GM19455 (cell line): ENCODE results near the gene PTCH1.

Source experiments
- ATAC-seq: cut with Tn5 transposase; IDR thresholded peaks from one replicate; pipeline ENCODE4 v1.9.1; 2021; ENCODE audit not compliant: unreplicated experiment

PTCH1 gene

DNA sequence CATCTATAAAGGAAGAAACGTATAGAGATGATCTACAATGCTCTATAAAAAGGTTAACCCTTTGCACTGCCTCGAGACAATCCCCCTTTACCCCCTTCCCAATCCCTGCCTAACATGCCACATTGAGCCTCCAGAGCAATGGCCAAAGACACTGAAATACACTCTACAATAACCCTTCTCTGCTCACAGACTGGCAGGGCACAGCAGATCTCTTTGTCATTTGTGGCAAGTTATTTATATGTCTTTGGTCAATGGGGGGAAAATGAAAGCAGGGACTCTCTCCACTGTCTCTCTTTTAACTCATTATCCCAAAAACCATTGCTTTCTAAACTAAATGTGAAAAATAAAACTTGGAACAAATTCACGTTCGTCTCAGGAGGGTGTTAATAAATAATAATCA is 51.7 kb downstream of the PTCH1 start:
- no peak for ATAC-seq

GRCh38 chr9:95463148-95464060 is 53.4 kb downstream of the PTCH1 start:
- ATAC-seq: peak; percentile 10

DNA sequence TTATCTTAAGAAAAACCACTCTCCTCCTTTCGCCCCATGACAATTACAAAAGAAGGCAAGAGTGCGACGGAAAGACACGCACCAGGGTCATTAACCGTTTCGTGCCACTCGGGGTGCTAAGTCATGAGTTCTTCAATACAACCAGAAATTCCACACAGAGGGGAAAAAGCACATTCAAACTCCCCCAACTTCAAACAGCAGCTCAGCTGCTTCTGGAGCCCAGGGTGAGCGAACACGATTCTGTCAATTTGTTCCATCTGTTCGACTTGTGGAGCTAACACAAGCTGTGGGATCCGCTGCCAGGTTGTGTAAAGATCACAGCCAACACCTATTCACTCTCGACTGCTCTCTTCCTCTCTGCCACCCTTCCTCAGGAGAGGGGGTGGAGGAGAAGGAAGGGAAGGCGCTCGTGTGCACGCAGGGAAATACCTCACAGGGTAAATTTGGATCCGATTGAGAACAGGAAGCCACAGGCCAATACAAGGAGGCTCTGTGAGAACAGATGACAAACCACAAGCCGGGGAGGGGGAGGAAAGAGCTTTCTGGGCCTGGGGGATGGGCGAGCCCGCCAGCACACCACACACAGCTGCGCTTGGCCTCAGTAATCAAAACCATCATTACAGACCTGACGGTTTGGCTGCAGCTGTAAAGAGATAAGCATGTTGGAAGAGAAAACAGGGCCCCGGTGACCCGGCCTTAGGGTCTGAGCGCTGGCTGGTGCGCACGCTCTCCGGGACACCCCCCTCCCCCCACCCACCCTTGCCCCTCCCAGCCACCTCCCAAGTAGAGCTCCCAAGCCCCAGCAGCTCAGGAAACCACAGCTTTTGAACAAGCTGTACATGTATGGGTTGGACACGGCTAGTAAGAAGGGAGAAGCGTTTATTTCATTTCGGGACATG is 54.3 kb downstream of the PTCH1 start:
- ATAC-seq: peak; percentile 97

- no peak for ATAC-seq
These were observed 55.1 kb downstream of the PTCH1 start for GRCh38 chr9:95461448-95462248.

GRCh38 chr9:95460518-95461164 is 56.1 kb downstream of the PTCH1 start:
- no peak for ATAC-seq

GRCh38 chr9:95459851-95460517 is 56.8 kb downstream of the PTCH1 start:
- no peak for ATAC-seq

DNA sequence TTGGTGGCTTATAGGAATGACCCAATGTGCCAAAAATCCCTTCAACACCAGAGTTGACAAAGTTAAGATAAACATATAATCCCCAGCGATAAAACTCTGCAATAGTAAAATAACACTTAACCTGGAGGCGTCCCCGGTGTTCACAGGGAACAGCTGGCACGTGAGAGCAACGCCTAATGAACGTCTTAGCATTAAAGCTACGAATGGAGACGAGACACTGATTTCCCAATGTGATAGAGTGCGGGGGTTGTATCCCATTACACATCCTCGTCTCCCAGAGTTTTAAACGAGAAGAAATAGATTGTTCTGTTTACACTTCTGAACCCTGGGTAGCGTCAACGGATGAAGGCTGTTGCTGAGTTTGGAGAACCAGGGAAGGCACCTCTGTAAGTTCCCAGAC is 57.6 kb downstream of the PTCH1 start:
- ATAC-seq: no peak

DNA sequence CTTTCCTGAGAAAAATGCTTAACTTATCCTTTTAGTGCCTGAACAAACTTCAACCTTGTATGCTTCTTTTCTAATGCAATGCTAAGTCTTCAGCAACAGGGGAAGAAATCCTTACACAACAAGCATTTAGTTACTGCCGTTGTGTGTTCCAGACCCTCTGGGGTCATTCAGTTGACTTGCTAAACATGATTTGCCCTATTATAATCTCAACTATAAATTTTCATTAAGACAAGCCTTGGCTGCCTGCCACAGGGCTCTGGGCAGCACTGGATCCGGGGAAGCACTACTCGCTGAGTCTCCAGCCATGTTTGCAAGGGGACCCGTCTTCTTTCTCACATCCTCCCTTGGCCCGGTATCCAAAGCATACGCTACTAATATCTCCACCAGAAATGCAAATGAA is 58.1 kb downstream of the PTCH1 start:
- no peak for ATAC-seq

DNA sequence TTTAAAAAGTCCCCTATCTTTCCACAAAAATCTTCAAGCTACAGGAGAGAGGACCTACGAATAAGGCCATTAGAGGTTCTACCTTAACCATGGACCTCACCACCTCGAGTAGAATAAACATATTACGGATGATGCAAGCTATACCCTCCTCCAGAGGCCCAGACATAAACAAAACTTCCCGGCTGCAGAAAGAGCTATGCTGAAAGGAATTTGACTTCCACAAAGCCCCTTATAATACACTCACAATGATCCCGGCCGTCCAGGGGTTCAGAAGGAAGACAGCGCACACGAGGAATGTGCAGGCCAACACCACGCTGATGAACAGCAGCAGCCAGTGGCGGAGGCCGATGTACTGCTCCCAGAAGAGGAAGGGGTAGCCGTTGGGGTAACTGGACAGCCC is 59.0 kb downstream of the PTCH1 start:
- no peak for ATAC-seq

GRCh38 chr9:95455714-95456113 is 61.1 kb downstream of the PTCH1 start:
- no peak for ATAC-seq

GRCh38 chr9:95452176-95452575 is 64.6 kb downstream of the PTCH1 start:
- no peak for ATAC-seq

DNA sequence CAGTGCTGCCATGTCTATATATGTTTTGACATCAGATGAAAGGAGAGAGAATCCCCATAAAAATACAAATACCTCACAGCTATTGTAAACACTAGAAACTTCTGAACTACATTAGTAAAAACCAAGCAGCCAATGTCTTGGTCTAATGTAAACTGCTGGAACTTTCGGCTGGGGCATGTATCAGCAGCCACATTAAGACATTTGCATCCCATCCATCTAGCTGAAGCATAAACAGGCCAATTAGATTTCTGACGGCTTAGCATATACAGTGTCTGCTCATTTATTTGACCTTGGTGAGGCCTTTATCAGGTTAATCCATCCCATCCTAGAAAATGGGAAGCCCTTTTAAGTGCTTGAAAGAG is 65.7 kb downstream of the PTCH1 start:
- no peak for ATAC-seq

DNA sequence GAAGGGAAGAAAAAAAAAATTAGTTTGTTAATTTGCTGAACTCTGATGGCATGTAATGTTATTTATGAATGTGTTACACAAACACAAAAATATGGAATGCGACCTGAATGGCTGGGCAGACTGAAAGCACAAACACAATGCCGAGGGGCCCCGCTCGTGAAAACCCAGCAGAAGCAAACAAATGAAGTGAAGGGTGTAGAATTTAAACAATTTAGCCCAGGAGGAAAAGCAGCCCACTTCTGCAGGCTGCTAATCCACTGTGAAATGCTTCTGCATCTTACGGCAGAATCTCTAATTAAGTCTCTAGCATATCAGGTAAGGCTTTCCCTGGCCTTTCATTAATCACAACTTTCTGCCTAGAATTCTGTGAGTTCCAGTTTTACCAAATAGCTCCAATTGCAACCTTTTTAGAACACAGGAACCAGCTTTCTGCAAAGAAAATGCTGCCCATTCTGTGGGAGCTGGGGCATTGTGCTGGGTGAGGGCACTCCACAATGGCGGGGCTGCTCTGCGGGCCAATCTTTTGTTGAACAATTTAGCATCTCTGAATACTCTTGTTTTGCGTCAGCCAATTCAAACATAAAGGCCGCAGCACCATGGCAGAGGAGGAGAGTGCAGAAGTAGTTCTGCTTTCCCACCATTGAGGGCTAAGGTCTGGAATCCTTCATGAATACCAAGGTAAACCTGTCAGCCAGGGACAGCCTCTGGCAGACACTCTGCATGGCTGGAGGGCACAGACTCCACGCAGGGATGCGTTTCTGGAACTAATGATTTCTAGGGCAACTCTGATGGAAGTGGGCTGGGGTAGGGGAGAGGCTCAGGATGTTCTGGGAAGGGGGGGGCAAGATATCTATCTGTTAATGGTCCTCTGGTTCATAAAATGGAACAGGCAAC is 66.4 kb downstream of the PTCH1 start:
- no peak for ATAC-seq

DNA sequence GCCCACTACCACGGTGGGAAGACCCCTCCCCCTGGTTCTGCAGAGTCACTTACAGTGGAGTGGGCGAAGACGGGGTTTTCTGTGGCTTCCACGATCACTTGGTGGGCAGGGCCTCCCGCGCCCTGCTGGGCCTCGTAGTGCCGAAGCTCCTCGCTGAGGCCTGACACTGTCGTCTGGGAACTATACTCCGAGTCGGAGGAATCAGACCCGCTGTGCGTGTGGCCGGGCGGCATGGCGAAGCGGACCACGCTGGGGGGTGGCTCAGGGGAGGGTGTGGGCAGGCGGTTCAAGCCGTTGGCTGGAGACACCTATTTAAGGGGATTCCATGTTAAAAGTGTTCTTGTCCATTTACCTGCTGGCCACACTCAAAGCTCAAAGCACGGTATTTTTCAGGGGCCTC is 67.8 kb downstream of the PTCH1 start:
- no peak for ATAC-seq

GRCh38 chr9:95447660-95448420 is 68.9 kb downstream of the PTCH1 start:
- ATAC-seq: no peak

DNA sequence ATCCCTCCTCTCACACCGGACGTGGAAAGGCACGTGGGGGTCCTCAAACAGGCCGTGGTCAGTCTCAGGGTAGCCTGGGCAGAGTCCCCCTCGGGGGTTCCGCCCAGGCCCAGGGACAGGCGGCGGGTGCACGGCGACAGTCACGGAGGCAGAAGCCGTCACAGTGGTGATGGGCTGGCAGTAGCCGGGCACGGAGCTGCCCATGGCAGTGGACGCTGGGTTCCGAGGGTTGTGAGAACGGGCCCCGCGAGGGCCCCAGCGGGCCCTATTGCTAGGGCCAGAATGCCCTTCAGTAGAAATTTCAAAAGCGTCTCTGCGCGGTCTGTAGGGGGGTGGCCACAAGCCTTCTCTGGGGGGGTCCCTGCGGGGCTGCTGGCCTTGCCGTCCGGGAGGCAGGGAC is 69.8 kb downstream of the PTCH1 start:
- no peak for ATAC-seq

DNA sequence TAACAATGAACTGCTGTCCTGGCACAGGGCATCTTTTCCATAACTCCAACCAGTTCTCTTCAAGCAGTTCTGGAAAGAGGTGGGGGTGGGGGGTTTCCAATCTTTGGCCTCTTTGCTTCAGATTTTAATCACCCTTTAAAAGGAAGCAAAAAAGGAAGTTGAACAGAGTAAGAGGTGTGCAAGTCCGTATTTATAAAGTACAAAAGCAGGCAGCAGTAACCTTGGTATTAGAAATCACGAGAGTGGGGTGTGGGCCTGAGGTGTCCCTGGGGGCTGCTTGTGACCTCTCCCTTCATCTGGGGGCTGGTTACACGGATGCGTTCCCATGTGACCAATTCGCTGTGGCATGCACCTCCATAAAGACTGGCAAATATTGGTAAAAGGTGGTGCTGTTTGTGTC is 70.5 kb downstream of the PTCH1 start:
- no peak for ATAC-seq

- ATAC-seq: no peak
These were observed 72.6 kb downstream of the PTCH1 start for GRCh38 chr9:95444160-95444559.
